ENCODE data around the gene FEZF2. TPM values are rescaled to one million over a fixed set of nuclear protein-coding genes. Genes with fewer than 3 reads are reported as not detected.

Gene FEZF2
- total and polyA plus RNA-seq, 10 donors: not detected

DNA sequence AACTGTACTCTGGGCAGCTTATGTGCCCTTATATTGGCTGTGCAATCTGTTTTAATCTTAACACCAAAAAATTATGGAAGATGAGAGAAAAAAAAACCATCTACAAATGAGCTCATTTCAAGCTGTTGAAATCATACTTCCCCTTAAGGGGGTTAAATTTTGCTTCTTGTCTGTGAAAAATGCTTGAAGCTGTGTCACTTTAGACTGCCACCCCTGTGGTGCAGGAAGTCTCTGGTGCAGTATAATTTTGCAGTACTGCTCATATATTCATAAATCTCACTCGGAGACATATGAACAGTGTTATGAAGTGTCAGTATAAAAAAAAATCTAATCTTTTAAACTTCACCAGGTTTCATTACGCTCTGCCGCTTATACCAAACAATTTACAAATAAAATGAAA is 30.4 kb upstream of the FEZF2 start:
- Histone ChIP-seq H3K27me3 (replicated peaks in 1 of 7) (peaks cover 0 to 4% (median 0%) of the 10 kb centered on the region in 7 donors), H3K27ac (no peak overlapping the region), H3K4me1 (no peaks in the 10 kb centered on the region), H3K4me3 (no peak overlapping the region), H3K9me3 (no peaks in the 10 kb centered on the region), H3K36me3 (no peaks in the 10 kb centered on the region)
- WGBS, 5 donors: 78 to 83% (median 79%) methylated on average over 3 of the region's 3 CpGs
- DNase-seq: no peak
- intact Hi-C loops (cut with DNase I; ENCODE audit: low total_unique reads): no loop called here
- TF ChIP-seq, protein P1, sequence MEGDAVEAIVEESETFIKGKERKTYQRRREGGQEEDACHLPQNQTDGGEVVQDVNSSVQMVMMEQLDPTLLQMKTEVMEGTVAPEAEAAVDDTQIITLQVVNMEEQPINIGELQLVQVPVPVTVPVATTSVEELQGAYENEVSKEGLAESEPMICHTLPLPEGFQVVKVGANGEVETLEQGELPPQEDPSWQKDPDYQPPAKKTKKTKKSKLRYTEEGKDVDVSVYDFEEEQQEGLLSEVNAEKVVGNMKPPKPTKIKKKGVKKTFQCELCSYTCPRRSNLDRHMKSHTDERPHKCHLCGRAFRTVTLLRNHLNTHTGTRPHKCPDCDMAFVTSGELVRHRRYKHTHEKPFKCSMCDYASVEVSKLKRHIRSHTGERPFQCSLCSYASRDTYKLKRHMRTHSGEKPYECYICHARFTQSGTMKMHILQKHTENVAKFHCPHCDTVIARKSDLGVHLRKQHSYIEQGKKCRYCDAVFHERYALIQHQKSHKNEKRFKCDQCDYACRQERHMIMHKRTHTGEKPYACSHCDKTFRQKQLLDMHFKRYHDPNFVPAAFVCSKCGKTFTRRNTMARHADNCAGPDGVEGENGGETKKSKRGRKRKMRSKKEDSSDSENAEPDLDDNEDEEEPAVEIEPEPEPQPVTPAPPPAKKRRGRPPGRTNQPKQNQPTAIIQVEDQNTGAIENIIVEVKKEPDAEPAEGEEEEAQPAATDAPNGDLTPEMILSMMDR (IDR thresholded peaks at IDR 0.05 in 8 of 11, conservative IDR thresholded peaks at IDR 0.05 in 3 of 11): no peak
- no peak for TF ChIP-seq POLR2AphosphoS5 (IDR thresholded peaks at IDR 0.05)
- no peak for TF ChIP-seq POLR2A (IDR thresholded peaks at IDR 0.05)

DNA sequence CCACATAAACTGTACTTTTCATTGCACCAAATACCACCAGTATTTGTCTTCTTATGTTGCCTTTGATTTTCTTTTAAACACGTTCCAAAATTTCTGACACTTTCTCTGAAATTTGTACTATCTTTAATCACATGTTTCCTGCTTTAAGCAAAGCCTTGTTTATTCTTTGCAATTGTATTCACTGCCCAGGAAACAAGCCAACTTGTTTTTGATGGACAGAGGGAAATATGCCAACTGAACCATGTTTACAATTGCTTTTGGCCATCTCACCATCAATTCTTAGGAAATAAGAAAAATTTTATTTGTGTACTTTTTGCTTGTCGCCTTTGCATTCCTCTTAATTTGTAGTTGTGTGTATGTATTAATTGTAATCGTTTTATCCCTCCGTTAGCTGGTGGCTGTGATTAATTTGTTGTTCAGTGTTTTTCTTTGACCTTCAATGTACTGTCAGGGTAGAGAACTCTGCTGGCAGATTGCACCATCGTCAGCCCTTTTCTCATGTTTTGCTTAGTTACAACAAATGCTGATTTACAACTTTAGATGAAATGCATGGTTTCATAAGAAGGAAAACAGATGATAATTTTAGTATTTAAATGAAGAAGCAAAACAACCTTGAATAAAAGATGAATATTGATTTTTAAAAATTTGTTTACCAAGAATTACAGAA is 19.4 kb upstream of the FEZF2 start:
- H3K36me3 ChIP-seq: no peaks in the 10 kb centered on the region
- no peak overlapping the region for H3K27ac ChIP-seq
- WGBS, 5 donors: 36 to 54% (median 53%) methylated on average over 5 of the region's 5 CpGs
- DNase-seq: no peak
- no peak overlapping the region for H3K4me3 ChIP-seq
- intact Hi-C loops (cut with DNase I; ENCODE audit: low total_unique reads): no loop called here
- peaks cover 0 to 11% (median 0%) of the 10 kb centered on the region in 8 donors for H3K9me3 ChIP-seq
- no peak for TF ChIP-seq POLR2AphosphoS5 (IDR thresholded peaks at IDR 0.05)
- TF ChIP-seq, protein P1 (IDR thresholded peaks at IDR 0.05 in 8 of 11, conservative IDR thresholded peaks at IDR 0.05 in 3 of 11): no peak
- TF ChIP-seq POLR2A (IDR thresholded peaks at IDR 0.05): no peak
- H3K4me1 ChIP-seq: no peaks in the 10 kb centered on the region
- H3K27me3 ChIP-seq (replicated peaks in 1 of 7): peaks cover 0 to 3% (median 0%) of the 10 kb centered on the region in 7 donors

DNA sequence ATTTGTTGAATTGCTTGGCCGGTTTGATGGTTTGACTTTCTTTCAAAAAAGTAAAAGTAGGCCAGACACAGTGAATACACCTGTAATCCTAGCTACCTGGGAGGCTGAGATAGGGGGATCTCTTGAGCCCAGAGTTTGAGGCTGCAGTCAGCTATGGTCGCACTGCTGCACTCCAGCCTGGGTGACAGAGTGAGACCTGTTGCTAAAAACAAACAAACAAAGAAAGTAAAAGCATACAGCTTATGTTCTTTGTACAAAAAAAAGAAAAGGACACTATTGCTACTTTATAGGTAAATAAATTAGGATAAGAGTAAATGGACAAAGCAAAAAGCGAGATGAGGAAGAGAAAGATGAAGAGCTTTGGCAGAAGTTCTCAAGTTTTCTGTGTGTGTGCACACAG is 13.9 kb upstream of the FEZF2 start:
- no peak overlapping the region for H3K4me3 ChIP-seq
- intact Hi-C loops (cut with DNase I; ENCODE audit: low total_unique reads): no loop called here
- DNase-seq: no peak
- H3K36me3 ChIP-seq: no peaks in the 10 kb centered on the region
- WGBS, 5 donors: 84 to 88% (median 86%) methylated on average over 3 of the region's 3 CpGs
- H3K4me1 ChIP-seq: no peaks in the 10 kb centered on the region
- H3K27me3 ChIP-seq (replicated peaks in 1 of 7): peaks cover 0 to 15% (median 0%) of the 10 kb centered on the region in 7 donors
- TF ChIP-seq, protein P1 (IDR thresholded peaks at IDR 0.05 in 8 of 11, conservative IDR thresholded peaks at IDR 0.05 in 3 of 11): no peak
- TF ChIP-seq POLR2A (IDR thresholded peaks at IDR 0.05) (no peak), POLR2AphosphoS5 (IDR thresholded peaks at IDR 0.05) (no peak)
- H3K27ac ChIP-seq: no peak overlapping the region
- peaks cover 0 to 11% (median 0%) of the 10 kb centered on the region in 8 donors for H3K9me3 ChIP-seq

DNA sequence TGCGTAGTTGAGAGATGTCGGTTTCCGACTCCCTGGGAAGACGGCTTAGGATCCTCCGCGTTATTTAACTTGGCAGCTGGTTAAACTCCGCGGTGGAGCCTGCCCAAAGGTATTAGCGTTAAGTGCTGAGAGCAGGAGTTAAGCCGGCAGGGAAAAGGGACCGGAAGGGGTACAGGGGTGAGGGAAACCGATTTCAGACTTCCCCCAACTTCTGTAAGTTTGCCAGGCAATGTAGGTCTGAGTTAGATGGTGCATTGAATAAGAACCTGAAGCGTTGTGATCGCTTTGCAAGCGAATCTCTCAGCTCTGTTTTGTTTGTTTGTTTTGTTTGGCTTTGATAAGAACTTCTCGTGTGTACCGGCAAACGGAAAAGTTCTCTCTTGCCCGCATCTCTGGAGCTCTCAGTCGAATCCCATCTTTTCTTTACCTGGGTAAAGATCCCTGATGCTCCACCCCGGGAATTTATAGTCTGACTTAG is 6.0 kb upstream of the FEZF2 start:
- WGBS, 5 donors: 3 to 6% (median 4%) methylated on average over 21 of the region's 21 CpGs
- Histone ChIP-seq H3K27ac (no peak overlapping the region), H3K27me3 (replicated peaks in 1 of 7) (peaks cover 6 to 90% (median 67%) of the 10 kb centered on the region in 7 donors), H3K9me3 (no peaks in the 10 kb centered on the region), H3K4me3 (no peak overlapping the region), H3K36me3 (no peaks in the 10 kb centered on the region), H3K4me1 (peaks cover 0 to 11% (median 4%) of the 10 kb centered on the region in 6 donors)
- intact Hi-C loops (cut with DNase I; ENCODE audit: low total_unique reads): no loop called here
- DNase-seq: no peak
- TF ChIP-seq POLR2A (IDR thresholded peaks at IDR 0.05) (no peak), POLR2AphosphoS5 (IDR thresholded peaks at IDR 0.05) (no peak)
- TF ChIP-seq, protein P1 (IDR thresholded peaks at IDR 0.05 in 8 of 11, conservative IDR thresholded peaks at IDR 0.05 in 3 of 11): no peak

Data from spleen (tissue), 11 donors.